ENCODE data around the gene CYTH3.

- TF ChIP-seq ASH2L (IDR thresholded peaks at IDR 0.05; ENCODE audit: low read length): no peak
- TF ChIP-seq RAD21 (IDR thresholded peaks at IDR 0.05 in 1 of 2, conservative IDR thresholded peaks at IDR 0.05 in 1 of 2; ENCODE audit: low read depth in 2 of 2, low read length in 2 of 2): peak; percentile 37 to 49; a peak in 3 of 4 replicates
- no peak for TF ChIP-seq SP1 (IDR thresholded peaks at IDR 0.05; ENCODE audit: low read depth, low read length)
- no peak for TF ChIP-seq TEAD4 (IDR thresholded peaks at IDR 0.05; ENCODE audit: low read depth, low read length)
Measured at GRCh38 chr7:6164491-6164890, 107.9 kb downstream of the CYTH3 start.

All from H1 (cell line).